ENCODE measurements around the gene VASP.
A peak's percentile ranks its signal among the peaks of the same experiment; 100 is the strongest.

GRCh38 chr19:45492627-45493470 is 14.4 kb upstream of the VASP start:
- TF ChIP-seq CTCF (IDR thresholded peaks at IDR 0.05) (no peak), SMAD3 (CRISPR knock-in tag; IDR thresholded peaks at IDR 0.05; ENCODE audit: borderline replicate concordance) (no peak), NFYB (CRISPR knock-in tag; conservative IDR thresholded peaks at IDR 0.05; ENCODE audit: low read depth) (no peak; the same call in 1 of the 2 replicates), ESRRA (CRISPR knock-in tag; IDR thresholded peaks at IDR 0.05; ENCODE audit: borderline replicate concordance) (no peak), JUN (CRISPR knock-in tag; IDR thresholded peaks at IDR 0.05) (no peak), TEAD1 (CRISPR knock-in tag; IDR thresholded peaks at IDR 0.05) (no peak), NR3C1 (CRISPR knock-in tag; conservative IDR thresholded peaks at IDR 0.05; ENCODE audit: low read depth) (no peak), ZNF263 (CRISPR knock-in tag; IDR thresholded peaks at IDR 0.05; ENCODE audit: low read depth) (no peak), ZNF121 (CRISPR knock-in tag; IDR thresholded peaks at IDR 0.05) (peak; percentile 66; the same call in 1 of the 2 replicates), ZNF512 (CRISPR knock-in tag; IDR thresholded peaks at IDR 0.05; ENCODE audit: borderline replicate concordance) (no peak)
- TF ChIP-seq, protein P1, sequence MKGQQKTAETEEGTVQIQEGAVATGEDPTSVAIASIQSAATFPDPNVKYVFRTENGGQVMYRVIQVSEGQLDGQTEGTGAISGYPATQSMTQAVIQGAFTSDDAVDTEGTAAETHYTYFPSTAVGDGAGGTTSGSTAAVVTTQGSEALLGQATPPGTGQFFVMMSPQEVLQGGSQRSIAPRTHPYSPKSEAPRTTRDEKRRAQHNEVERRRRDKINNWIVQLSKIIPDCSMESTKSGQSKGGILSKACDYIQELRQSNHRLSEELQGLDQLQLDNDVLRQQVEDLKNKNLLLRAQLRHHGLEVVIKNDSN (CRISPR knock-in tag; IDR thresholded peaks at IDR 0.05): 0 out of 2 replicates have a peak, but pooled peaks have one; percentile 14

Measured in WTC11 (cell line).